Measurements from ENCODE around the gene HRH3. TPM values are rescaled to one million over a fixed set of nuclear protein-coding genes. Genes with fewer than 3 reads are reported as not detected.

Gene HRH3
- total RNA-seq, 1 donor from 2014 or later: not detected

DNA sequence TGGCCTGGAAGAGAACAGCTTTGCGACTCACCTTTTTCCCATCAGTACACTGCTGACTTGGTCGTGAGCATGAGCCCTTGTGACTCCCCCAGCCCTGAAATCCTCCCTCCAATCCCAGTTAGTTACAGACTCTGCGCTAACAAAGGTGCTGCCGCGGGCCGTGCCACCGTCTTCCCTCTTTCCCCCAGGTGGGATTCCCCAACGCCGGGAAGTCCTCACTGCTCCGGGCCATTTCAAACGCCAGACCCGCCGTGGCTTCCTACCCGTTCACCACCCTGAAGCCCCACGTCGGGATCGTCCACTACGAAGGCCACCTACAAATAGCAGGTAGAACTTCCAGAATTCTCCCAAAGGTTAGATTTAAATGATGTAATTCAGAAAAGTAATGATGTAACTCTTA is 21.1 kb downstream of the HRH3 start:
- Mint-ChIP-seq H3K36me3 (ENCODE audit: unreplicated experiment) (peaks cover 31% of the 10 kb centered on the region), H3K27ac (ENCODE audit: unreplicated experiment) (no peak overlapping the region), H3K27me3 (ENCODE audit: unreplicated experiment) (no peaks in the 10 kb centered on the region), H3K4me3 (ENCODE audit: unreplicated experiment) (no peak overlapping the region), H3K9me3 (ENCODE audit: unreplicated experiment) (no peaks in the 10 kb centered on the region), H3K4me1 (ENCODE audit: unreplicated experiment) (peaks cover 24% of the 10 kb centered on the region)
- no peak for DNase-seq (ENCODE audit: extremely low spot score, unreplicated experiment)
- TF ChIP-seq, protein P1, sequence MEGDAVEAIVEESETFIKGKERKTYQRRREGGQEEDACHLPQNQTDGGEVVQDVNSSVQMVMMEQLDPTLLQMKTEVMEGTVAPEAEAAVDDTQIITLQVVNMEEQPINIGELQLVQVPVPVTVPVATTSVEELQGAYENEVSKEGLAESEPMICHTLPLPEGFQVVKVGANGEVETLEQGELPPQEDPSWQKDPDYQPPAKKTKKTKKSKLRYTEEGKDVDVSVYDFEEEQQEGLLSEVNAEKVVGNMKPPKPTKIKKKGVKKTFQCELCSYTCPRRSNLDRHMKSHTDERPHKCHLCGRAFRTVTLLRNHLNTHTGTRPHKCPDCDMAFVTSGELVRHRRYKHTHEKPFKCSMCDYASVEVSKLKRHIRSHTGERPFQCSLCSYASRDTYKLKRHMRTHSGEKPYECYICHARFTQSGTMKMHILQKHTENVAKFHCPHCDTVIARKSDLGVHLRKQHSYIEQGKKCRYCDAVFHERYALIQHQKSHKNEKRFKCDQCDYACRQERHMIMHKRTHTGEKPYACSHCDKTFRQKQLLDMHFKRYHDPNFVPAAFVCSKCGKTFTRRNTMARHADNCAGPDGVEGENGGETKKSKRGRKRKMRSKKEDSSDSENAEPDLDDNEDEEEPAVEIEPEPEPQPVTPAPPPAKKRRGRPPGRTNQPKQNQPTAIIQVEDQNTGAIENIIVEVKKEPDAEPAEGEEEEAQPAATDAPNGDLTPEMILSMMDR (IDR thresholded peaks at IDR 0.05): no peak

DNA sequence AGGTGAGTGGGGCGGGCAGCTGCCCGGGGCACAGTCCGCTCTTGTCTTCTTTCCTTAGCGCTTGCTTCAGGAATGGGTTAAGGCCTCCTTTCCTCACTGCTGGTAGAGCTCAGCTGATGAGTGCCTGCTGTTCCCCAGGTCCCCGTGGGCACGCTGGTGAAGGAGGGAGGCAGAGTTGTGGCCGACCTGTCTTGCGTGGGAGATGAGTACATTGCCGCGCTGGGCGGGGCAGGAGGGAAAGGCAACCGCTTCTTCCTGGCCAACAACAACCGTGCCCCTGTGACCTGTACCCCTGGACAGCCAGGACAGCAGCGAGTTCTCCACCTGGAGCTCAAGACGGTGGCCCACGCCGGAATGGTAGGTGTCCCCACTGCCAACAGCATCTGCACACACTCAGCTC is 21.6 kb downstream of the HRH3 start:
- H3K4me3 Mint-ChIP-seq (ENCODE audit: unreplicated experiment): no peak overlapping the region
- H3K27me3 Mint-ChIP-seq (ENCODE audit: unreplicated experiment): no peaks in the 10 kb centered on the region
- TF ChIP-seq, protein P1 (IDR thresholded peaks at IDR 0.05): no peak
- peaks cover 33% of the 10 kb centered on the region for H3K36me3 Mint-ChIP-seq (ENCODE audit: unreplicated experiment)
- DNase-seq (ENCODE audit: extremely low spot score, unreplicated experiment): no peak
- H3K9me3 Mint-ChIP-seq (ENCODE audit: unreplicated experiment): no peaks in the 10 kb centered on the region
- no peak overlapping the region for H3K27ac Mint-ChIP-seq (ENCODE audit: unreplicated experiment)
- H3K4me1 Mint-ChIP-seq (ENCODE audit: unreplicated experiment): peaks cover 22% of the 10 kb centered on the region

DNA sequence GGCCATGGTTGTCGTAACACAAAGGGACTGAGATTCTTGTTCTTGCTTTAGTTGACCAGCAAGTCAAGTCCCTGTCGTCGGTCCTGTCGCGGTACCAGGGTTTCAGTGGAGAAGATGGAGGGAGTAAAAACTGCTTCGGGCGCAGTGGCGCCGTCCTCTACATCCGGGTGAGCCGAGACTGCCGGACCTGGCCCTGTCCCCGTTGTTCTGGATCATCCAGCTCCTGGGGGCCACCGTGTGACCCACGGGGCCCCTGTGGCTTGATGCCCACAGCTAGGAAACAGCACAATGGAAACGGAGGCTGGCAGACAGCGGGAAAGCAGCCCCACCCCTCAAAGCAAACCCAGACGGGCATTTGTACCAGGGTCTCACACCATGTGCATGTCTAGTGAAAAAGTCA is 22.3 kb downstream of the HRH3 start:
- Mint-ChIP-seq H3K27ac (ENCODE audit: unreplicated experiment) (no peak overlapping the region), H3K36me3 (ENCODE audit: unreplicated experiment) (peaks cover 34% of the 10 kb centered on the region), H3K9me3 (ENCODE audit: unreplicated experiment) (no peaks in the 10 kb centered on the region), H3K27me3 (ENCODE audit: unreplicated experiment) (no peaks in the 10 kb centered on the region), H3K4me3 (ENCODE audit: unreplicated experiment) (no peak overlapping the region), H3K4me1 (ENCODE audit: unreplicated experiment) (peaks cover 15% of the 10 kb centered on the region)
- DNase-seq (ENCODE audit: extremely low spot score, unreplicated experiment): no peak
- TF ChIP-seq, protein P1 (IDR thresholded peaks at IDR 0.05): no peak

DNA sequence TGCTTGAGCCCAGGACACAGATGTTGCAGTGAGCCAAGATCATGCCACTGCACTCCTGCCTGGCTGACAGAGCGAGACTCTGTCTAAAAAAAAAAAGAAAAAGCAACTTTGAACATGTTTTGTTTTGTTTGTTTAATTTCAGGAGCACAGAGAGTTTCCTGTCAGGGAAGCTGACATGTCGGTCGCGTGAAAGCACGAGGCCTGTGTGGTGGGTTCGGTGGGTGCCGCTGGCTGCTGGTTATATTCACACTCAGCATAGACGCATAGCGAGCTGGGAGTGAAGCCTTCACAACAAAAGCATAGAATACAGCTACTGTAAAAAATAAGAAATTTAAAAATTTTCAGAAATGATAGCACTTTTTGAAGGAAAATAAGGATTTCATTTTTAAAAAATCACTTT is 22.8 kb downstream of the HRH3 start:
- H3K4me1 Mint-ChIP-seq (ENCODE audit: unreplicated experiment): peaks cover 13% of the 10 kb centered on the region
- TF ChIP-seq, protein P1 (IDR thresholded peaks at IDR 0.05): no peak
- no peaks in the 10 kb centered on the region for H3K27me3 Mint-ChIP-seq (ENCODE audit: unreplicated experiment)
- no peak overlapping the region for H3K4me3 Mint-ChIP-seq (ENCODE audit: unreplicated experiment)
- H3K36me3 Mint-ChIP-seq (ENCODE audit: unreplicated experiment): peaks cover 34% of the 10 kb centered on the region
- H3K9me3 Mint-ChIP-seq (ENCODE audit: unreplicated experiment): no peaks in the 10 kb centered on the region
- no peak overlapping the region for H3K27ac Mint-ChIP-seq (ENCODE audit: unreplicated experiment)
- no peak for DNase-seq (ENCODE audit: extremely low spot score, unreplicated experiment)

DNA sequence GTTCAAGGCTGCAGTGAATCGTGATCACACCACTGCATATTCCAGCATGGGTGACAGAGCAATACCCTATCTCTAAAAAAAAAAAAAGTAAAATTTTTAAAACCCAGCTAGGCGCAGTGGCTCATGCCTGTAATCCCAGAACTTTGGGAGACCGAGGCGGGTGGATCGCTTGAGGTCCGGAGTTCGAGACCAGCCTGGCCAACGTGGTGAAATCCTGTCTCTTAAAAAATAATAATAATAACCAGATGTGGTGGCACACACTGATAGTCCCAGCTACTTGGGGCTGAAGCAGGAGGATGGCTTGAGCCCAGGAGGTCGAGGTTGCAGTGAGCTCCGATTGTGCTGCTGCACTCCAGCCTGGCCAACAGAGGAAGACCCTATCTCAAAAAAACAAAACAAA is 23.8 kb downstream of the HRH3 start:
- DNase-seq (ENCODE audit: extremely low spot score, unreplicated experiment): no peak
- TF ChIP-seq, protein P1 (IDR thresholded peaks at IDR 0.05): no peak
- no peaks in the 10 kb centered on the region for H3K9me3 Mint-ChIP-seq (ENCODE audit: unreplicated experiment)
- H3K36me3 Mint-ChIP-seq (ENCODE audit: unreplicated experiment): peaks cover 32% of the 10 kb centered on the region
- peaks cover 3% of the 10 kb centered on the region for H3K4me1 Mint-ChIP-seq (ENCODE audit: unreplicated experiment)
- H3K27me3 Mint-ChIP-seq (ENCODE audit: unreplicated experiment): no peaks in the 10 kb centered on the region
- no peak overlapping the region for H3K4me3 Mint-ChIP-seq (ENCODE audit: unreplicated experiment)
- no peak overlapping the region for H3K27ac Mint-ChIP-seq (ENCODE audit: unreplicated experiment)
